HG02943 (cell line): ENCODE results near the gene PDCD1.
"Not testable (repeated sequence)": the region's sequence is repeated elsewhere in the genome, so short reads cannot be mapped to it uniquely, and the experiment has no call there.

Source experiments
- ATAC-seq: cut with Tn5 transposase; IDR thresholded peaks from one replicate; pipeline ENCODE4 v1.9.1; 2021; ENCODE audit warnings: mild to moderate bottlenecking, low read depth, moderate library complexity; ENCODE audit not compliant: unreplicated experiment

The PDCD1 gene

GRCh38 chr2:241837197-241837965 lies 21.3 kb downstream of the PDCD1 start:
- ATAC-seq: no peak

DNA sequence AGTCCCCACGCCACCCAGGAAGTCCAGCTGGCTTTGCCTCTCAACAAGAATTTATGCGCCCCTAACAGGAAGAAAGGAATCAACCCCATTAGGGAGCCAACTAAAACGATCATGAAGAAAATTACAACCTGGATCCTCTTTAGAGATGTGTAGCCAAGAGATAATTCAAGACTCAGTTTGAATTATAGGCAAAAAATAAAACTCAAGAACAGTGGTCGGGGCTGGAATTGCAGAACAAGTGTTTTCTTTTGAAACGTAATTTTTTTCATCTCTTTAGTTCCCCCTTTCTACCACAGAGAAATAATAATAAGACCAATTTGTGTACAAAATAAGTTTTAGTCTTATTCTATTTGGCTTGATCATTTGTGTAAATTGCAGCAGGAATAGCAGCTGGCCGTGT lies 22.4 kb downstream of the PDCD1 start:
- ATAC-seq: no peak

DNA sequence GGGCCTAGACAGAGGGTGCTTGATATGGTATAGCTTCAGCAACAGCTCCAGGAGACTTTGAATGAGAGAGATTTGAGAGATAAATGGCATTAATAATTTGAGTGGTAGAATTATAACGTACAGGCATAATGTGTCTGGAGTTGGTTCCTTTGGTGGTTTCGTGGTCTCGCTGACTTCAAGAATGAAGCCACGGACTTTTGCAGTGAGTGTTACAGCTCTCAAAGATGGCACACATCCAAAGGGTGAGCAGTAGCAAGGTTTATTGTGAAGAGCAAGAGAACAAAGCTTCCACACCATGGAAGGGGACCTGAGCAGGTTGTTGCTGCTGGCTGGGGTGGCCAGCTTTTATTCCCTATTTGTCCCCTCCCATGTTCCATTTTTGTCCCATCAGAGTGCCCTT lies 23.1 kb downstream of the PDCD1 start:
- no peak for ATAC-seq

DNA sequence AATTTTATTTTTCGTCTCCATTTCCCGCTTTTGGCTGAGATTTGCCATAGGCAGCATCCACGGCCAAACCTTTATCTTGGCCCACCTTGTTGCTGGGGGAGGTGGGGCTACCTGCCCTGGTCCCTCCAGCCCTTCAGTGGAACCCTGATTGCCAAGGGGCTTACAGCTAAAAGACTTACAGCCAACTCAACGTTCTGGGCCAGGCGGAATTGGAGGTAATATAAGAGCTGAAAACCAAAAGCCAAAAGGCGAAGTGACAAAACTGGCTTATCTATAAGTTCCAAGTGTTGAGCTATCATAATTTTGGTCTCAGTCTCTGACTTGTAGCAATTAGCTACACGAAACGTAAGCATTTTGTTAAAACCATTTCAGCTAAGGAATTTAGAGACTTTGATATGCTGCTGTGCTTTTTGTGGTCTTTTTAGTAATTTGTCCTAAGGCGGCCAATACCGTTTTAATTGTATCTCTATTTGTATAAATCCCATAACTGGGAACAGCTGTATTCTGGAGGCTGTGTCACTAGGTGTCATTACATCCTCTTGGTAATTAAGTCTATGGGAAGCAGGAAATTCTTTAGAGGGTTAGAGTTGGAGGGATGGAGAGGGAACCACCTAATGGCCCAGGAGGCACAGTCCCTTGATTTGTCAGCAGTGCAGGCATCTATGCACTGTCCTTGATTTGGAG lies 24.0 kb downstream of the PDCD1 start:
- no peak for ATAC-seq

- ATAC-seq: not testable (repeated sequence)
These were observed 24.8 kb downstream of the PDCD1 start for GRCh38 chr2:241833756-241834526.

DNA sequence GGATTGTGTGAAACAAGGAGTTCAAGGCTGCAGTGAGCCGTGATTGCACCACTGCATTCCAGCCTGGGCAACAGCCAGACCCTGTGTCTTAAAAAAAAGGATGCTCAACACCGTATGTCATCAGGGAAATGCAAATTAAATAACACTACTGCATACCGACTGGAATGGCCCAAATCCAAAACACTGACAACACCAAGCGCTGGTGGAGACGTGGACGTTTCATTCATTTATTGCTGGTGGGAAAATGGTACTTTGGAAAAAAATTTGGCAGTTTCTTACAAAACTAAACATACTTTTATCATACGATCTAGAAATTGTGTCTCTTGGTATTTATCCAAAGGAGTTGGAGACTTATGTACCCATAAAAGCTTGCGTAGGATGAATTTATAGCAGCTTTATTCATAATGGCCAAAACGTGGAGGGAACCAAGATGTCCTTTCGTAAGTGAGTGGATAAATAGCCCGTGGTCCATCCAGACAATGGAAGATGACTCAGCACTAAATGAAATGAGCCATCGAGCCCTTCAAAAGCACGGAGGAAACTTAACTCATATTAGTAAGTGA lies 25.5 kb downstream of the PDCD1 start:
- no peak for ATAC-seq

GRCh38 chr2:241827394-241827793 lies 31.3 kb downstream of the PDCD1 start:
- ATAC-seq: no peak

GRCh38 chr2:241823531-241824437 lies 34.9 kb downstream of the PDCD1 start:
- ATAC-seq: not testable (repeated sequence)

- no peak for ATAC-seq
These were observed 36.5 kb downstream of the PDCD1 start for GRCh38 chr2:241822264-241822623.

DNA sequence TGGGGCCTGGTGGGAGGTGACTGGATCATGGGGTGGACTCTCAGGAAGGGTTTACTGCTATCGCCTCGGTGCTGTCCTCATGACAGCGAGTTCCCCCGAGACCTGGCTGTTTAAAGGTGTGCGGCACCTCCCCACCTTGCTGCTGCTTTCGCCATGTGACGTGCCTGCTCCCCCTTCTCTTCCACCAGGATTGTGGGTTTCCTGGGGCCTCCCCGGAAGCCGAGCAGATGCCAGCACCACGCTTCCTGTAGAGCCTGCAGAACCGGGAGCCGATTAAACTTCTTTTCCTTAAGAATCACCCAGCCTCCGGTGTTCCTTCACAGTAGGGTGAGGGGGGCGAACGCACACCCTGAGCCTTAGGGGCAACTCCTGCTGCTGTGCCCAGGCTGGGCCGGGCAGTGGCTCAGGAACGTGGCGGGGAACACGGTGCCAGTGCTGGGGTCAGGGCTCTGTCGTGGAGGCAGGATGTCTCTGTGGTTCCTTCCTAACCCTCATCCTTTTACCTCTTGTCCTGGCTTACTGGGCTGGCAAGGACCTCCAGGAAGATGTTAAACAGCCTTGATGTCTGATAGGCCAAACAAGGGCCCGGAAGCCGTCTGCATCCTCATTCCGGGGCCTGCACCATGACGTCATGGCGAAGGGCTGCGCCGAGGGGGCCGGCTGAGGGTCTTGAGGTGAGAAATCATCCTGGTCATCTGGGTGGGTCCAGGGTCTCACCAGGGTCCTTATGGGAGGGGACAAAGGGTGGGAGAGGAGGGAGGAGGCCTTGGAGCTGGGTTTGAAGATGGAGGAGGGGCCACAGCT lies 37.0 kb downstream of the PDCD1 start:
- ATAC-seq: no peak

GRCh38 chr2:241820625-241821384 lies 37.9 kb downstream of the PDCD1 start:
- no peak for ATAC-seq

DNA sequence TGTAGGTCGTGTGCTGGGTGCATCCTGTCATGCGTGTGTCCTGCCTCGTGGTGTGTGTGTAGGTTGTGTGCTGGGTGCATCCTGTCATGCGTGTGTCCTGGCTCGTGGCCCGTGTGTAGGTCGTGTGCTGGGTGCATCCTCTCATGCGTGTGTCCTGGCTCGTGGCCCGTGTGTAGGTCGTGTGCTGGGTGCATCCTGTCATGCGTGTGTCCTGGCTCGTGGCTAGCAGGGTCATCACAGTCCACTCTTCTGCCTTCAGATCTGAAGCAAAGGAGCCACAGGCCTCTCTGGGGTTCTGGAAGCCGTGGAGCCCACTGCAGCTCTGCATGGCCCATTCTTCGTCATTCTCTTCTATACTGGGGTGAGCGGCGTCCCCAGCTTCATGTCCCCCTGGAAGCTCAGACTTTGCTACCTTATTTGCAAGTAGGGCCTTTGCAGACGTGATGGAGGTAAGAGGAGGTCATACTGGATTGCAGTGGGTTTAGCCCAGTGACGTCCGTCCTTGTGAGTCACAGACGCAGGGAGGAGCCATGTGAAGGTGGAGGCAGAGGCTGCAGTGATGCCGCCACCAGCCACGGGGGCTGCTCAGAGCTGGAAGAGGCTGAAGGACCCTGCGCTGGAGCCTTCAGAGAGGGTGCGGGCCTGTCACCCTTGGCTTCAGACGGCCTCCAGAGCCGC lies 38.6 kb downstream of the PDCD1 start:
- ATAC-seq: not testable (repeated sequence)

- no peak for ATAC-seq
These were observed 39.8 kb downstream of the PDCD1 start for GRCh38 chr2:241818943-241819270.

- no peak for ATAC-seq
These were observed 40.3 kb downstream of the PDCD1 start for GRCh38 chr2:241818229-241818942.

DNA sequence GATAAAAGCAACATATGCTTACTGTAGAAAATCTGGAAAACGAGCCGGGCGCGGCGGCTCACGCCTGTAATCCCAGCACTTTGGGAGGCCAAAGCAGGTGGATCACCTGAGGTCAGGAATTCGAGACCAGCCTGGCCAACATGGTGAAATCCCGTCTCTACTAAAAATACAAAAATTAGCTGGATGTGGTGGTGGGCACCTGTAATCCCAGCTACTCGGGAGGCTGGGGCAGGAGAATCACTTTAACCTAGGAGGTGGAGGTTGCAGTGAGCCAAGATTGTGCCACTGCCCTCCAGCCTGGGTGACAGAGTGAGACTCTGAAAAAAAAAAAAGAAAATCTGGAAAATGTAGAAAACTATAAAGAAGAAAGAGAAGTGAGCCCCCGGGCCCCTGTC lies 40.9 kb downstream of the PDCD1 start:
- not testable (repeated sequence) for ATAC-seq

- ATAC-seq: no peak
These were observed 41.4 kb downstream of the PDCD1 start for GRCh38 chr2:241817126-241817820.
